HL-60 (cell line): Measurements from ENCODE around the gene TRNP1.

Experiments used
- DNase-seq, 2 experiments: peaks; one replicate each; pipeline ENCODE4 v3.0.0-alpha.2; 2010 to 2020; ENCODE audit warnings: low read depth in 1 of 2, low spot score in 1 of 2
- H3K27ac ChIP-seq: fragments of 250-450 bp; sonication (Bioruptor Pico); replicated peaks from 2 replicates; pipeline ENCODE4 v1.5.1; 2020; ENCODE audit warnings: mild to moderate bottlenecking, moderate library complexity
- H3K27me3 ChIP-seq: fragments of 250-450 bp; sonication (Bioruptor Pico); 2 replicates; pipeline ENCODE4 v1.5.1; 2021; ENCODE audit warnings: mild to moderate bottlenecking, moderate library complexity; ENCODE audit not compliant: insufficient read depth, poor library complexity, severe bottlenecking
- H3K4me3 ChIP-seq: replicated peaks from 2 replicates; pipeline ENCODE4 v1.5.1; 2011; ENCODE audit warnings: mild to moderate bottlenecking, control low read depth, low read length; ENCODE audit not compliant: insufficient read depth
- CTCF ChIP-seq: IDR thresholded peaks from one replicate; pipeline ENCODE4 v1.5.1; 2011; ENCODE audit warnings: low read length, control low read depth, inconsistent platforms; ENCODE audit not compliant: insufficient read depth
- GABPA ChIP-seq: IDR thresholded peaks from 2 replicates; pipeline ENCODE4 v1.6.1; 2012; ENCODE audit warnings: low read depth
- POLR2AphosphoS5 ChIP-seq: IDR thresholded peaks from 2 replicates; pipeline ENCODE4 v1.6.1; 2012; ENCODE audit warnings: low read depth
- SPI1 ChIP-seq: IDR thresholded peaks from 2 replicates; pipeline ENCODE4 v1.6.1; 2012; ENCODE audit warnings: low read depth, mild to moderate bottlenecking, borderline replicate concordance
- TF ChIP-seq, protein P1 (sequence below): IDR thresholded peaks from 2 replicates; pipeline ENCODE4 v1.6.1; 2012; ENCODE audit warnings: low read depth; ENCODE audit not compliant: insufficient replicate concordance

The TRNP1 gene

DNA sequence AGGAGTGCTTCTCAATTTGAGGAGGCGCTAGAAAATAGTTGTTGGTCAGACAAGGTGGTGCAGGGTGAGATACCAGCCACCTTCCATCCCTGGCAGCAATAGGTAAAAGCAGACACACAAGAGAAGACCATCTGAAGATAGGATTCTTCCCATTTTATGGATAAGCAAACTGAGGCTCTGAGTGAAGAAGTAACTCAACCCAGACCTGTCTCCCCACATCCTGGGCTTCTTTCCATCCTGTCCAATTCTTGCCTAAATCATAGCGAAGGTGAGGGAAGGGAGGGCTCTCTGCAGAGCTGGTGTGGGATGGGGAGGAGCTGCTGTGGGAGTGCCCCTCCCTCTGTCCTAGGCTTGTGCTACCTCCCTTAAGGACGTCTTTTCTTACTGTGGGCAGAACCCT lies 21.9 kb upstream of the TRNP1 start:
- no peak for TF ChIP-seq SPI1
- no peak for TF ChIP-seq GABPA
- TF ChIP-seq, protein P1, sequence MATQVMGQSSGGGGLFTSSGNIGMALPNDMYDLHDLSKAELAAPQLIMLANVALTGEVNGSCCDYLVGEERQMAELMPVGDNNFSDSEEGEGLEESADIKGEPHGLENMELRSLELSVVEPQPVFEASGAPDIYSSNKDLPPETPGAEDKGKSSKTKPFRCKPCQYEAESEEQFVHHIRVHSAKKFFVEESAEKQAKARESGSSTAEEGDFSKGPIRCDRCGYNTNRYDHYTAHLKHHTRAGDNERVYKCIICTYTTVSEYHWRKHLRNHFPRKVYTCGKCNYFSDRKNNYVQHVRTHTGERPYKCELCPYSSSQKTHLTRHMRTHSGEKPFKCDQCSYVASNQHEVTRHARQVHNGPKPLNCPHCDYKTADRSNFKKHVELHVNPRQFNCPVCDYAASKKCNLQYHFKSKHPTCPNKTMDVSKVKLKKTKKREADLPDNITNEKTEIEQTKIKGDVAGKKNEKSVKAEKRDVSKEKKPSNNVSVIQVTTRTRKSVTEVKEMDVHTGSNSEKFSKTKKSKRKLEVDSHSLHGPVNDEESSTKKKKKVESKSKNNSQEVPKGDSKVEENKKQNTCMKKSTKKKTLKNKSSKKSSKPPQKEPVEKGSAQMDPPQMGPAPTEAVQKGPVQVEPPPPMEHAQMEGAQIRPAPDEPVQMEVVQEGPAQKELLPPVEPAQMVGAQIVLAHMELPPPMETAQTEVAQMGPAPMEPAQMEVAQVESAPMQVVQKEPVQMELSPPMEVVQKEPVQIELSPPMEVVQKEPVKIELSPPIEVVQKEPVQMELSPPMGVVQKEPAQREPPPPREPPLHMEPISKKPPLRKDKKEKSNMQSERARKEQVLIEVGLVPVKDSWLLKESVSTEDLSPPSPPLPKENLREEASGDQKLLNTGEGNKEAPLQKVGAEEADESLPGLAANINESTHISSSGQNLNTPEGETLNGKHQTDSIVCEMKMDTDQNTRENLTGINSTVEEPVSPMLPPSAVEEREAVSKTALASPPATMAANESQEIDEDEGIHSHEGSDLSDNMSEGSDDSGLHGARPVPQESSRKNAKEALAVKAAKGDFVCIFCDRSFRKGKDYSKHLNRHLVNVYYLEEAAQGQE: no peak
- TF ChIP-seq POLR2AphosphoS5: no peak
- no peak for TF ChIP-seq CTCF
- no peak overlapping the region for H3K27ac ChIP-seq
- DNase-seq: no peak
- no peaks in the 10 kb centered on the region for H3K27me3 ChIP-seq
- H3K4me3 ChIP-seq: no peak overlapping the region

- Histone ChIP-seq H3K27me3 (no peaks in the 10 kb centered on the region), H3K4me3 (no peak overlapping the region), H3K27ac (no peak overlapping the region)
- no peak for DNase-seq
- TF ChIP-seq CTCF: no peak
- no peak for TF ChIP-seq POLR2AphosphoS5
- TF ChIP-seq SPI1: no peak
- TF ChIP-seq, protein P1: no peak
- no peak for TF ChIP-seq GABPA
Observed at GRCh38 chr1:26972390-26972789, 21.1 kb upstream of the TRNP1 start.

DNA sequence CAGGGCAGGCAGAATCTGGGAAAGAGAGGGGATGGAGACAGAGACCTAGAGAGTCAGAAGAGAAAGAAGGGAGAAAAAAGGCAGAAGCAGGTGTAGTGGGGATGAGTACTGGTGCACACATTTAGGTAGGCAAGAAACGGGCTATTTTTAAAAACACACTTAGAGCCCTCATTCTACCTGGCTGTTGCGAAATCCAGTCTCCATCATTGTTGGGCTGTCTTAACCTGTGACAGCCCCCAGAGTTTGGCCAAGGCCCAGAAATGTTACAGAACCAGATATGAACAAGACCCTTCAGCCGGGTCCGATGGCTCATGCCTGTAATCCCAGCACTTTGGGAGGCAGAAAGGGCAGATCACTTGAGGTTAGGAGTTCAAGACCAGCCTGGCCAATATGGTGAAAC lies 20.7 kb upstream of the TRNP1 start:
- no peak for DNase-seq
- Histone ChIP-seq H3K27ac (no peak overlapping the region), H3K27me3 (no peaks in the 10 kb centered on the region), H3K4me3 (no peak overlapping the region)
- TF ChIP-seq, protein P1: no peak
- TF ChIP-seq SPI1 (no peak), CTCF (no peak), GABPA (no peak), POLR2AphosphoS5 (no peak)
